Measurements from ENCODE around the gene CDKN2C. TPM values are rescaled to one million over a fixed set of nuclear protein-coding genes. Genes with fewer than 3 reads are reported as not detected.
"Not testable (repeated sequence)": the region's sequence is repeated elsewhere in the genome, so short reads cannot be mapped to it uniquely, and the experiment has no call there.

Gene CDKN2C
- polyA plus RNA-seq, 1 donor from 2014 or later = 0.25 TPM

DNA sequence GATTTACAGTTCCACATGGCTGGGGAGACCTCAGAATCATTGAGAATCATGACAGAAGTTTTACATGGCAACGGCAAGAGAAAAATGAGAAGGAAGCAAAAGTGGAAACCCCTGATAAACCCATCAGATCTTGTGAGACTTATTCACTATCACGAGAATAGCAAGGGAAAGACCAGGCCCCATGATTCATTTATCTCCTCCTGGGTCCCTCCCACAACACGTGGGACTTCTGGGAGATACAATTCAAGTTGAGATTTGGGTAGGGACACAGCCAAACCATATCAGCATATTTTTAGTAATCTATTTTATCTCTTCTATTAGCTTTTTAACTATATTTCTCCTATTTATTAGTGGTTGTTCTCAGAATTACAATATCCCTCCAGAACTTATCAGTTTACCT lies 36.3 kb upstream of the CDKN2C start:
- H3K4me3 ChIP-seq (ENCODE audit: low read length); H3K27me3 ChIP-seq (ENCODE audit: insufficient read depth, low read depth, low read length); H3K9ac ChIP-seq (ENCODE audit: low read length); H4K20me1 ChIP-seq (ENCODE audit: insufficient read depth); H3K27ac ChIP-seq (ENCODE audit: low read length); H3K9me2 ChIP-seq (ENCODE audit: insufficient read depth, low read length); H2AFZ ChIP-seq (ENCODE audit: low read depth, low read length); H3K9me3 ChIP-seq (ENCODE audit: low read length); H3K79me2 ChIP-seq (replicated peaks; ENCODE audit: insufficient read depth, low read length); H3K4me2 ChIP-seq (ENCODE audit: low read length); H3K36me3 ChIP-seq (ENCODE audit: insufficient read depth, low read length); H3F3A ChIP-seq (ENCODE audit: insufficient read depth, low read length, poor library complexity, severe bottlenecking): not testable (repeated sequence)

- TF ChIP-seq EP300 (conservative IDR thresholded peaks at IDR 0.05; ENCODE audit: poor library complexity, severe bottlenecking) (no peak), EZH2 (IDR thresholded peaks at IDR 0.05; ENCODE audit: borderline replicate concordance, insufficient read depth, low read length, poor library complexity, severe bottlenecking) (no peak), POLR2AphosphoS5 (IDR thresholded peaks at IDR 0.05) (no peak), RAD21 (conservative IDR thresholded peaks at IDR 0.05) (no peak), TAF1 (IDR thresholded peaks at IDR 0.05; ENCODE audit: low read depth) (no peak), SMC3 (conservative IDR thresholded peaks at IDR 0.05; ENCODE audit: poor library complexity) (no peak), MXI1 (conservative IDR thresholded peaks at IDR 0.05; ENCODE audit: poor library complexity, severe bottlenecking) (no peak), CTCF (IDR thresholded peaks at IDR 0.05; ENCODE audit: poor library complexity, severe bottlenecking) (no peak), REST (IDR thresholded peaks at IDR 0.05; ENCODE audit: borderline replicate concordance) (no peak)
- Histone ChIP-seq H3K9ac (ENCODE audit: low read length) (no peak overlapping the region), H3K27ac (ENCODE audit: low read length) (no peak overlapping the region), H3K4me3 (ENCODE audit: low read length) (no peak overlapping the region), H4K20me1 (ENCODE audit: insufficient read depth) (no peaks in the 10 kb centered on the region), H3K9me3 (ENCODE audit: low read length) (no peaks in the 10 kb centered on the region), H3K9me2 (ENCODE audit: insufficient read depth, low read length) (no peaks in the 10 kb centered on the region), H3K79me2 (replicated peaks; ENCODE audit: insufficient read depth, low read length) (peaks cover 5% of the 10 kb centered on the region), H3F3A (ENCODE audit: insufficient read depth, low read length, poor library complexity, severe bottlenecking) (no peaks in the 10 kb centered on the region), H3K36me3 (ENCODE audit: insufficient read depth, low read length) (no peaks in the 10 kb centered on the region), H3K27me3 (ENCODE audit: insufficient read depth, low read depth, low read length) (no peaks in the 10 kb centered on the region), H2AFZ (ENCODE audit: low read depth, low read length) (no peak overlapping the region), H3K4me2 (ENCODE audit: low read length) (no peak overlapping the region)
Measured at GRCh38 chr1:50934838-50935237, 35.2 kb upstream of the CDKN2C start.

- not testable (repeated sequence) for H4K20me1 ChIP-seq (ENCODE audit: insufficient read depth); H3K9me3 ChIP-seq (ENCODE audit: low read length); H3K36me3 ChIP-seq (ENCODE audit: insufficient read depth, low read length); H3K79me2 ChIP-seq (replicated peaks; ENCODE audit: insufficient read depth, low read length); H2AFZ ChIP-seq (ENCODE audit: low read depth, low read length); H3K9me2 ChIP-seq (ENCODE audit: insufficient read depth, low read length); H3K9ac ChIP-seq (ENCODE audit: low read length); H3K27me3 ChIP-seq (ENCODE audit: insufficient read depth, low read depth, low read length); H3K27ac ChIP-seq (ENCODE audit: low read length); H3K4me3 ChIP-seq (ENCODE audit: low read length); H3F3A ChIP-seq (ENCODE audit: insufficient read depth, low read length, poor library complexity, severe bottlenecking); H3K4me2 ChIP-seq (ENCODE audit: low read length)
Measured at GRCh38 chr1:50935276-50935675, 34.8 kb upstream of the CDKN2C start.
